Trophoblast cell (in vitro differentiated cells and primary cell): ENCODE data around the gene GNB3.

Source experiments
- DNase-seq, 2 donors: peaks; one replicate each; pipeline ENCODE4 v3.0.0-alpha.2; 2016
- H2AFZ ChIP-seq: 2 replicates; pipeline ENCODE4 v1.6.1; 2013; ENCODE audit warnings: low read length, moderate library complexity, mild to moderate bottlenecking; ENCODE audit not compliant: insufficient read depth, poor library complexity
- H2AK5ac ChIP-seq: 2 replicates; pipeline ENCODE4 v1.6.1; 2013; ENCODE audit warnings: mild to moderate bottlenecking, low read length
- H2BK120ac ChIP-seq: 2 replicates; pipeline ENCODE4 v1.6.1; 2013; ENCODE audit warnings: low read length, mild to moderate bottlenecking, moderate library complexity; ENCODE audit not compliant: insufficient read depth, poor library complexity
- H2BK12ac ChIP-seq: 2 replicates; pipeline ENCODE4 v1.6.1; 2013; ENCODE audit warnings: mild to moderate bottlenecking, low read length, moderate library complexity
- H2BK5ac ChIP-seq: 2 replicates; pipeline ENCODE4 v1.6.1; 2013; ENCODE audit warnings: low read length, low read depth, moderate library complexity, mild to moderate bottlenecking; ENCODE audit not compliant: poor library complexity
- H3K14ac ChIP-seq: 2 replicates; pipeline ENCODE4 v1.6.1; 2013; ENCODE audit warnings: mild to moderate bottlenecking, low read length
- H3K18ac ChIP-seq: 2 replicates; pipeline ENCODE4 v1.6.1; 2013; ENCODE audit warnings: mild to moderate bottlenecking, low read length
- H3K23ac ChIP-seq: 2 replicates; pipeline ENCODE4 v1.6.1; 2013; ENCODE audit warnings: low read length
- H3K27ac ChIP-seq: 2 replicates; pipeline ENCODE4 v1.5.1; 2013; ENCODE audit warnings: low read depth, mild to moderate bottlenecking, inconsistent platforms, low read length, moderate library complexity
- H3K27me3 ChIP-seq: 2 replicates; pipeline ENCODE4 v1.6.1; 2013; ENCODE audit warnings: inconsistent platforms, mild to moderate bottlenecking, low read length, moderate library complexity; ENCODE audit not compliant: insufficient read depth
- H3K36me3 ChIP-seq, 2 experiments: 1 replicate in 1 of 2; 2 replicates in 1 of 2; pipeline ENCODE4 v1.6.1; 2013; ENCODE audit warnings: low read length in 2 of 2, mild to moderate bottlenecking in 2 of 2, moderate library complexity in 1 of 2; ENCODE audit not compliant: insufficient read depth in 2 of 2, control insufficient read depth in 1 of 2
- H3K4ac ChIP-seq: 2 replicates; pipeline ENCODE4 v1.6.1; 2013; ENCODE audit warnings: low read depth, mild to moderate bottlenecking, low read length, moderate library complexity
- H3K4me1 ChIP-seq, 2 experiments: 1 replicate in 1 of 2; 2 replicates in 1 of 2; pipeline ENCODE4 v1.6.1; 2013; ENCODE audit warnings: low read length in 2 of 2, mild to moderate bottlenecking in 2 of 2, moderate library complexity in 1 of 2; ENCODE audit not compliant: insufficient read depth in 2 of 2, control insufficient read depth in 1 of 2
- H3K4me2 ChIP-seq: 2 replicates; pipeline ENCODE4 v1.6.1; 2013; ENCODE audit warnings: inconsistent platforms, mild to moderate bottlenecking, low read length, moderate library complexity
- H3K4me3 ChIP-seq: 2 replicates; pipeline ENCODE4 v1.5.1; 2013; ENCODE audit warnings: mild to moderate bottlenecking, low read depth, low read length, inconsistent platforms
- H3K79me1 ChIP-seq: one replicate; pipeline ENCODE4 v1.6.1; 2013; ENCODE audit warnings: low read length
- H3K79me2 ChIP-seq: 2 replicates; pipeline ENCODE4 v1.6.1; 2013; ENCODE audit warnings: low read length, mild to moderate bottlenecking; ENCODE audit not compliant: control insufficient read depth, insufficient read depth, poor library complexity
- H3K9ac ChIP-seq: 2 replicates; pipeline ENCODE4 v1.6.1; 2013; ENCODE audit warnings: mild to moderate bottlenecking, low read length
- H3K9me3 ChIP-seq: 2 replicates; pipeline ENCODE4 v1.6.1; 2013; ENCODE audit warnings: low read depth, mild to moderate bottlenecking, control low read depth, inconsistent platforms, low read length; ENCODE audit not compliant: insufficient read depth
- H4K12ac ChIP-seq: 2 replicates; pipeline ENCODE4 v1.6.1; 2013; ENCODE audit warnings: low read depth, mild to moderate bottlenecking, low read length, moderate library complexity
- H4K8ac ChIP-seq: 2 replicates; pipeline ENCODE4 v1.6.1; 2013; ENCODE audit warnings: low read depth, mild to moderate bottlenecking, low read length, moderate library complexity
- H4K91ac ChIP-seq: one replicate; pipeline ENCODE4 v1.6.1; 2013; ENCODE audit warnings: low read depth, mild to moderate bottlenecking, low read length, moderate library complexity
- WGBS: extraction: QIAGEN DNeasy Blood & Tissue Kit; methylation state at CpG from one replicate; pipeline ENCODE4 v1.1.7; 2013; ENCODE audit warnings: missing lambda C conversion rate; ENCODE audit not compliant: insufficient read length, insufficient coverage; ENCODE audit errors: extremely low coverage; 5-methylcytosine and 5-hydroxymethylcytosine counted together

GNB3 gene

DNA sequence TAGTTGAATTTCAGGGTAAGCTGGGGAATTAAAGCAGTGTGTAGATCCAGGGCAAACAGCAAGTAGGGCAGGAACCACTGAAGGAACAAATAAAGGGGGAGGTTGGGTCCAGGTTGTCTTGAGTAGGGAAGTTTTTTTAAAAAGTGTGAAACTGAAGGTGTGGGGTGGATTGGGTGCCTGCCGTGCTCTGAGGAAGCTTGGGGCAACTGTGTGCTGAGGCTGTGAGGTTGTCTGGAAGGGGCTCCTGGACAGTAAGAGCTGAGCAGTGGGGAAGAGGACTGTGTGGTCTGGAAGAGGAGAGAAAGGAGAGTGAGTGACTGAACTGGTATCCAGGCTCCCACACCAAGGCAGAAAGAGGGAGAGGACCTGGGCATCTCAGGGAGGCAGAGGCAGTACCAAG lies 30.0 kb upstream of the GNB3 start:
- H3K14ac ChIP-seq = no peak overlapping the region
- no peak overlapping the region for H3K23ac ChIP-seq
- H3K4ac ChIP-seq = no peak overlapping the region
- H3K36me3 ChIP-seq = no peaks in the 10 kb centered on the region
- H2AFZ ChIP-seq = no peak overlapping the region
- no peak overlapping the region for H3K9ac ChIP-seq
- no CpG with 5 or more reads among the region's 1 CpG for WGBS
- no peak overlapping the region for H3K4me2 ChIP-seq
- H3K9me3 ChIP-seq = no peaks in the 10 kb centered on the region
- no peak overlapping the region for H4K8ac ChIP-seq
- no peak overlapping the region for H3K27ac ChIP-seq
- no peaks in the 10 kb centered on the region for H3K4me1 ChIP-seq
- no peak overlapping the region for H2BK5ac ChIP-seq
- no peak overlapping the region for H4K91ac ChIP-seq
- no peaks in the 10 kb centered on the region for H3K79me1 ChIP-seq
- H3K27me3 ChIP-seq = no peaks in the 10 kb centered on the region
- no peak for DNase-seq
- no peaks in the 10 kb centered on the region for H3K79me2 ChIP-seq
- H2AK5ac ChIP-seq = peak overlapping the region; percentile 35
- no peak overlapping the region for H4K12ac ChIP-seq
- no peak overlapping the region for H2BK120ac ChIP-seq
- H2BK12ac ChIP-seq = no peak overlapping the region
- no peak overlapping the region for H3K4me3 ChIP-seq
- no peak overlapping the region for H3K18ac ChIP-seq

- no peak overlapping the region for H3K27ac ChIP-seq
- no peak overlapping the region for H4K8ac ChIP-seq
- no CpG with 5 or more reads among the region's 4 CpGs for WGBS
- no peaks in the 10 kb centered on the region for H3K27me3 ChIP-seq
- H3K9me3 ChIP-seq = peaks cover 5% of the 10 kb centered on the region
- H2BK12ac ChIP-seq = no peak overlapping the region
- H2AK5ac ChIP-seq = no peak overlapping the region
- no peak overlapping the region for H3K23ac ChIP-seq
- no peak overlapping the region for H2BK5ac ChIP-seq
- H4K91ac ChIP-seq = no peak overlapping the region
- H3K4ac ChIP-seq = no peak overlapping the region
- H4K12ac ChIP-seq = no peak overlapping the region
- H3K4me1 ChIP-seq = no peaks in the 10 kb centered on the region
- H3K4me3 ChIP-seq = no peak overlapping the region
- H3K18ac ChIP-seq = no peak overlapping the region
- no peak overlapping the region for H2AFZ ChIP-seq
- H3K79me1 ChIP-seq = no peaks in the 10 kb centered on the region
- no peaks in the 10 kb centered on the region for H3K79me2 ChIP-seq
- no peak overlapping the region for H3K14ac ChIP-seq
- H3K9ac ChIP-seq = no peak overlapping the region
- no peak overlapping the region for H3K4me2 ChIP-seq
- no peak overlapping the region for H2BK120ac ChIP-seq
- peak in 1 of 2 donors; percentile 22 for DNase-seq
- H3K36me3 ChIP-seq = no peaks in the 10 kb centered on the region
Measured at GRCh38 chr12:6813363-6813762, 27.4 kb upstream of the GNB3 start.

GRCh38 chr12:6816598-6816997 lies 24.1 kb upstream of the GNB3 start:
- Histone ChIP-seq H2AK5ac (no peak overlapping the region), H2BK5ac (no peak overlapping the region), H3K79me1 (peaks cover 3% of the 10 kb centered on the region), H4K91ac (no peak overlapping the region), H3K79me2 (no peaks in the 10 kb centered on the region), H3K4me2 (no peak overlapping the region), H2BK12ac (no peak overlapping the region), H2BK120ac (no peak overlapping the region), H4K12ac (no peak overlapping the region), H3K4ac (no peak overlapping the region), H3K36me3 (no peaks in the 10 kb centered on the region), H2AFZ (no peak overlapping the region), H3K4me3 (no peak overlapping the region), H3K9me3 (peaks cover 5% of the 10 kb centered on the region), H3K27me3 (no peaks in the 10 kb centered on the region), H3K27ac (no peak overlapping the region), H3K23ac (no peak overlapping the region), H3K18ac (no peak overlapping the region), H4K8ac (no peak overlapping the region), H3K9ac (no peak overlapping the region), H3K14ac (no peak overlapping the region), H3K4me1 (peaks cover 4 to 5% of the 10 kb centered on the region in 2 experiments)
- DNase-seq = no peak
- no CpG with 5 or more reads among the region's 3 CpGs for WGBS

GRCh38 chr12:6817098-6817497 lies 23.6 kb upstream of the GNB3 start:
- no peak overlapping the region for H4K91ac ChIP-seq

More at GRCh38 chr12:6817098-6817497, 23.6 kb upstream of the GNB3 start:
- no peak overlapping the region for H3K9ac ChIP-seq
- H2AFZ ChIP-seq = no peak overlapping the region
- no peak overlapping the region for H4K12ac ChIP-seq
- no peak for DNase-seq
- no peaks in the 10 kb centered on the region for H3K36me3 ChIP-seq
- no peak overlapping the region for H3K4me3 ChIP-seq
- H3K4me2 ChIP-seq = no peak overlapping the region
- H2BK12ac ChIP-seq = no peak overlapping the region
- H3K79me2 ChIP-seq = no peaks in the 10 kb centered on the region
- no peak overlapping the region for H3K27ac ChIP-seq
- H2BK120ac ChIP-seq = no peak overlapping the region
- H2BK5ac ChIP-seq = no peak overlapping the region
- no peak overlapping the region for H3K23ac ChIP-seq
- no peak overlapping the region for H3K18ac ChIP-seq
- peaks cover 5% of the 10 kb centered on the region for H3K9me3 ChIP-seq
- no peak overlapping the region for H3K14ac ChIP-seq
- no peak overlapping the region for H3K4ac ChIP-seq
- H3K4me1 ChIP-seq = peaks cover 7 to 10% of the 10 kb centered on the region in 2 experiments
- no CpG with 5 or more reads among the region's 8 CpGs for WGBS
- H2AK5ac ChIP-seq = no peak overlapping the region
- H3K79me1 ChIP-seq = peaks cover 5% of the 10 kb centered on the region
- H3K27me3 ChIP-seq = no peaks in the 10 kb centered on the region
- H4K8ac ChIP-seq = no peak overlapping the region
